Body of pancreas (tissue), 4 donors: Measurements from ENCODE around the gene SIK3.

Source experiments
- CTCF ChIP-seq, 7 experiments: fragments of 450-650 bp in 4 of 7; fragments of 200-600 bp in 3 of 7; sonication (generic) in 3 of 7; IDR thresholded peaks; one replicate each; pipeline ENCODE4 v1.5.1; 2016 to 2019; ENCODE audit warnings: antibody characterized with exemption in 7 of 7
- POLR2A ChIP-seq, 3 donors: fragments of 450-650 bp; IDR thresholded peaks; one replicate each; pipeline ENCODE4 v1.6.1; 2016; ENCODE audit warnings: antibody characterized with exemption in 3 of 3, mild to moderate bottlenecking in 2 of 3

- no peak for TF ChIP-seq POLR2A (IDR thresholded peaks at IDR 0.05)
- no peak for TF ChIP-seq CTCF (IDR thresholded peaks at IDR 0.05)
Observed at GRCh38 chr11:117037279-117037974, 60.8 kb downstream of the SIK3 start.
